Measurements from ENCODE around the gene SOX3. TPM values are rescaled to one million over a fixed set of nuclear protein-coding genes. Genes with fewer than 3 reads are reported as not detected.

Gene SOX3
- total RNA-seq, 1 experiment from 2014 or later: not detected

DNA sequence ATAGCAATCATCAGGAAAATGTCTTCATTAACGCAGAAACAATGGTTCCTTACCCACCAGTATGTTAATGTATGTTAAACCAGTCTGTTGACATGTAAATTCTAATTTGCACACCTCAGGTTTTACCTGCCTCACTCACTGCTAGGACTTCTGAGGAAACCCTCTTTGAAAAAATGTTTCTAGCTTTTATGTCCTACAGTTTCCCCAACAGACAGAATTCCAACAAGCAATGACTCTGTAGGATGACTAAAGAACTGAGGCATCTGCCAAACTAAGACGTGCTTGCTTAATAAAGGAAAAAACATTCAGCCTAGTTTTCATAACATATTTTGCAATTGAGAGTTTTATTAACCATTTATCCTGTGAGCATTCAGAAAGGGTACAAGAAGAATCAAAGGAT is 20.6 kb upstream of the SOX3 start:
- Histone ChIP-seq H2AFZ (no peak overlapping the region), H3K4me2 (no peak overlapping the region), H3K4me1 (replicated peaks; ENCODE audit: insufficient read depth) (no peaks in the 10 kb centered on the region), H3K9me2 (ENCODE audit: insufficient read depth) (no peaks in the 10 kb centered on the region), H3K27me3 (ENCODE audit: insufficient read depth, low read depth) (no peaks in the 10 kb centered on the region), H3F3A (ENCODE audit: insufficient read depth, low read depth) (no peaks in the 10 kb centered on the region), H3K9me3 (ENCODE audit: insufficient read depth, low read depth) (no peaks in the 10 kb centered on the region), H3K27ac (no peak overlapping the region), H4K20me1 (ENCODE audit: insufficient read depth) (no peaks in the 10 kb centered on the region), H3K4me3 (no peak overlapping the region), H3K79me2 (ENCODE audit: low read depth) (no peaks in the 10 kb centered on the region), H3K36me3 (ENCODE audit: low read depth) (no peaks in the 10 kb centered on the region)
- BruUV-seq (replicated peaks): no TSS peak
- intact Hi-C loops (cut with micrococcal nuclease; ENCODE audit: unreplicated experiment): no loop called here
- TF ChIP-seq EZH2 (IDR thresholded peaks at IDR 0.05; ENCODE audit: low read depth): no peak
- DNase-seq: no peak
- ChIA-PET POLR2A (ENCODE audit: unreplicated experiment) (no interaction called here), CTCF (no interaction called here)

DNA sequence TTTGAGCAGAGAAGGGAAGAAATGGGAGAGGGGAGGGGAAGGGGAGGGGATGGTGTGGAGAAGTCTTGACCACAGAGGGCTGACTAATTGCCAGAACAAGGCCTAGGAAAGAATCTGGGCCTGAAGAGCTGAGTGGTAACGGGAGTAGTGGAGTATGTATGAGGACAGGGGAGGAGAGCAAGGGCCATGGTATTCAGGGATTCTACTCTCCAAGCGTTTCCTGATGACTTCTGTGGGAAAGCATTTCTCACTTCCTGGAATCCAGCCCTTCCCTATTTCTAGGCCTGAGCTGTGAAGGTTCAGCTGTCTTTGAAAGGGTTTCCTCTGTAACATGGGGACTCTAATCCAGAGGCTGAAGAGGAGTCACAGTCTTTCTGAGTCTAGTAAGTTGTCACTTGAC is 19.7 kb upstream of the SOX3 start:
- CTCF ChIA-PET: no interaction called here
- BruUV-seq (replicated peaks): no TSS peak
- intact Hi-C loops (cut with micrococcal nuclease; ENCODE audit: unreplicated experiment): no loop called here
- no peaks in the 10 kb centered on the region for H3K27me3 ChIP-seq (ENCODE audit: insufficient read depth, low read depth)
- no peaks in the 10 kb centered on the region for H3K79me2 ChIP-seq (ENCODE audit: low read depth)
- no peaks in the 10 kb centered on the region for H3K4me1 ChIP-seq (replicated peaks; ENCODE audit: insufficient read depth)
- H3F3A ChIP-seq (ENCODE audit: insufficient read depth, low read depth): no peaks in the 10 kb centered on the region
- no peak for DNase-seq
- H3K4me3 ChIP-seq: no peak overlapping the region
- TF ChIP-seq, protein P1, sequence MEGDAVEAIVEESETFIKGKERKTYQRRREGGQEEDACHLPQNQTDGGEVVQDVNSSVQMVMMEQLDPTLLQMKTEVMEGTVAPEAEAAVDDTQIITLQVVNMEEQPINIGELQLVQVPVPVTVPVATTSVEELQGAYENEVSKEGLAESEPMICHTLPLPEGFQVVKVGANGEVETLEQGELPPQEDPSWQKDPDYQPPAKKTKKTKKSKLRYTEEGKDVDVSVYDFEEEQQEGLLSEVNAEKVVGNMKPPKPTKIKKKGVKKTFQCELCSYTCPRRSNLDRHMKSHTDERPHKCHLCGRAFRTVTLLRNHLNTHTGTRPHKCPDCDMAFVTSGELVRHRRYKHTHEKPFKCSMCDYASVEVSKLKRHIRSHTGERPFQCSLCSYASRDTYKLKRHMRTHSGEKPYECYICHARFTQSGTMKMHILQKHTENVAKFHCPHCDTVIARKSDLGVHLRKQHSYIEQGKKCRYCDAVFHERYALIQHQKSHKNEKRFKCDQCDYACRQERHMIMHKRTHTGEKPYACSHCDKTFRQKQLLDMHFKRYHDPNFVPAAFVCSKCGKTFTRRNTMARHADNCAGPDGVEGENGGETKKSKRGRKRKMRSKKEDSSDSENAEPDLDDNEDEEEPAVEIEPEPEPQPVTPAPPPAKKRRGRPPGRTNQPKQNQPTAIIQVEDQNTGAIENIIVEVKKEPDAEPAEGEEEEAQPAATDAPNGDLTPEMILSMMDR (conservative IDR thresholded peaks at IDR 0.05): no peak
- TF ChIP-seq EZH2 (IDR thresholded peaks at IDR 0.05; ENCODE audit: low read depth): no peak
- no peak overlapping the region for H3K27ac ChIP-seq
- no peaks in the 10 kb centered on the region for H4K20me1 ChIP-seq (ENCODE audit: insufficient read depth)
- no peaks in the 10 kb centered on the region for H3K9me2 ChIP-seq (ENCODE audit: insufficient read depth)
- no peaks in the 10 kb centered on the region for H3K9me3 ChIP-seq (ENCODE audit: insufficient read depth, low read depth)
- H2AFZ ChIP-seq: no peak overlapping the region
- no peaks in the 10 kb centered on the region for H3K36me3 ChIP-seq (ENCODE audit: low read depth)
- H3K4me2 ChIP-seq: no peak overlapping the region
- POLR2A ChIA-PET (ENCODE audit: unreplicated experiment): no interaction called here

DNA sequence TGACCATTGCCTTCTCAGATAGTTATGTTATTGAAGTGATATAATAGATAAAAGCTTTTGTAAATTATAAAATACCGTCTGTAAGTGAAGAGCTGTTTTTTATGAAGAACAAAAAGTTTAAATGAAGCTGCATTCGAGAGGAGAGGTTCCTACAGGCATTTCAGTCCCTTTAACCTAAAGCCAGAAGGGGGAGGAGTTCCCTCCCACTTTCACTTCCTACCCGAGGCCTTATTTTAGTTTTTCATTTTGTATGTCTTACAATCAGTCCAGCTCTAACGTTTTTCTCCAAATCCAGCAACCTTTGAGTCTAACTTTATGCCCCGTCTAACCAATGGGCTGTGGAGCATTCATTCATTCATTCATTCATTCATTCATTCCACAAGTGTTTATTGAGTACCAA is 16.5 kb upstream of the SOX3 start:
- Histone ChIP-seq H3K9me2 (ENCODE audit: insufficient read depth) (no peaks in the 10 kb centered on the region), H3K79me2 (ENCODE audit: low read depth) (no peaks in the 10 kb centered on the region), H3K9me3 (ENCODE audit: insufficient read depth, low read depth) (no peaks in the 10 kb centered on the region), H3K36me3 (ENCODE audit: low read depth) (no peaks in the 10 kb centered on the region), H3K4me1 (replicated peaks; ENCODE audit: insufficient read depth) (no peaks in the 10 kb centered on the region), H2AFZ (no peak overlapping the region), H4K20me1 (ENCODE audit: insufficient read depth) (no peaks in the 10 kb centered on the region), H3F3A (ENCODE audit: insufficient read depth, low read depth) (no peaks in the 10 kb centered on the region), H3K27me3 (ENCODE audit: insufficient read depth, low read depth) (no peaks in the 10 kb centered on the region), H3K4me2 (no peak overlapping the region), H3K4me3 (no peak overlapping the region), H3K27ac (no peak overlapping the region)
- ChIA-PET POLR2A (ENCODE audit: unreplicated experiment) (no interaction called here), CTCF (no interaction called here)
- intact Hi-C loops (cut with micrococcal nuclease; ENCODE audit: unreplicated experiment): no loop called here
- BruUV-seq (replicated peaks): no TSS peak
- no peak for TF ChIP-seq EZH2 (IDR thresholded peaks at IDR 0.05; ENCODE audit: low read depth)
- TF ChIP-seq, protein P1 (conservative IDR thresholded peaks at IDR 0.05): no peak
- DNase-seq: no peak

DNA sequence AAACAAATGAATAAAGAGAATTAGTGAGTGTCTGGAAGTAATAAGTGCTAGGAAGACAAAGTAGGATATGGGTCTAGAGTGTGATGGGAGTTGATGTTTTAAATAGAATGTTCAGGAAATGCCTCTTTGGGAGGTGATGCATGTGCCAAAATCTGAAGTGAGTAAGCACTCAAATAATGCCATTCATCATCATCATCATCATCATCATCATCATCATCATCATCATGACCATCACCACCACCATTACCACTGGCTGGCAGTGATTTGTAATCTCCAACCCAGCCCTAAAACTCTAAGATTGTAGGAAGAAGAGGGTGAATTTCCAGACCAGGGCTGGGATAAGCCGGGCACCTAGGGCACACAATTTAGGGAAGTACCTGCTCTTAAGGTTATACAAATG is 9.7 kb upstream of the SOX3 start:
- intact Hi-C loops (cut with micrococcal nuclease; ENCODE audit: unreplicated experiment): no loop called here
- ChIA-PET POLR2A (ENCODE audit: unreplicated experiment) (no interaction called here), CTCF (no interaction called here)
- Histone ChIP-seq H2AFZ (no peak overlapping the region), H3K9me2 (ENCODE audit: insufficient read depth) (no peaks in the 10 kb centered on the region), H3K4me3 (no peak overlapping the region), H3K27me3 (ENCODE audit: insufficient read depth, low read depth) (no peaks in the 10 kb centered on the region), H3K9me3 (ENCODE audit: insufficient read depth, low read depth) (no peaks in the 10 kb centered on the region), H3K79me2 (ENCODE audit: low read depth) (no peaks in the 10 kb centered on the region), H3K27ac (no peak overlapping the region), H3F3A (ENCODE audit: insufficient read depth, low read depth) (no peaks in the 10 kb centered on the region), H3K36me3 (ENCODE audit: low read depth) (no peaks in the 10 kb centered on the region), H3K4me2 (no peak overlapping the region), H4K20me1 (ENCODE audit: insufficient read depth) (no peaks in the 10 kb centered on the region), H3K4me1 (replicated peaks; ENCODE audit: insufficient read depth) (no peaks in the 10 kb centered on the region)
- no peak for TF ChIP-seq EZH2 (IDR thresholded peaks at IDR 0.05; ENCODE audit: low read depth)
- TF ChIP-seq, protein P1 (conservative IDR thresholded peaks at IDR 0.05): no peak
- BruUV-seq (replicated peaks): no TSS peak
- DNase-seq: no peak

Data from PC-9 (cell line).